Measurements from ENCODE around the gene CYB561A3. TPM values are rescaled to one million over a fixed set of nuclear protein-coding genes. Genes with fewer than 3 reads are reported as not detected.

The CYB561A3 gene
- total RNA-seq, 1 experiment from 2014 or later: 21.7 TPM

GRCh38 chr11:61375761-61376108 lies 14.1 kb upstream of the CYB561A3 start:
- no peak overlapping the region for H3K27ac Mint-ChIP-seq
- no peak overlapping the region for H2BK5ac ChIP-seq (ENCODE audit: insufficient read length, low read length)
- H3K9ac ChIP-seq (ENCODE audit: extremely low read depth, insufficient read length, low read length): no peak overlapping the region
- peaks cover 15% of the 10 kb centered on the region for H3K9me3 ChIP-seq (ENCODE audit: control insufficient read depth, low read depth, low read length)
- no peaks in the 10 kb centered on the region for H4K20me1 ChIP-seq (ENCODE audit: control insufficient read depth, insufficient read depth, insufficient read length)
- peaks cover 2 to 12% of the 10 kb centered on the region in 2 experiments; a peak in 3 of 4 replicates for H3K4me1 Mint-ChIP-seq
- no peak overlapping the region for H3K4me3 Mint-ChIP-seq
- no peaks in the 10 kb centered on the region for H3K27me3 Mint-ChIP-seq (ENCODE audit: low read depth)
- H3K4me2 ChIP-seq (ENCODE audit: insufficient read depth, insufficient read length, low read length): no peak overlapping the region
- no peak overlapping the region for H3K18ac ChIP-seq (ENCODE audit: insufficient read length, low read depth, low read length)
- H3K4me1 ChIP-seq (ENCODE audit: insufficient read depth, low read length): no peaks in the 10 kb centered on the region
- H3K23ac ChIP-seq (ENCODE audit: insufficient read length, low read depth, low read length): no peak overlapping the region
- WGBS (ENCODE audit: extremely low coverage, insufficient read length, low lambda C conversion rate): no CpG with 5 or more reads among the region's 6 CpGs
- H3K14ac ChIP-seq (ENCODE audit: insufficient read depth, low read length): no peak overlapping the region
- H3T11ph ChIP-seq (ENCODE audit: low read length): no peak overlapping the region
- H4K8ac ChIP-seq (replicated peaks; ENCODE audit: insufficient read length, low read depth, low read length): no peak overlapping the region
- no peak overlapping the region for H2BK120ac ChIP-seq (ENCODE audit: low read depth, low read length, poor library complexity, severe bottlenecking)
- no peak overlapping the region for H3K27ac ChIP-seq (ENCODE audit: insufficient read length, low read depth, low read length)
- no peak overlapping the region for H4K5ac ChIP-seq (ENCODE audit: insufficient read length, low read depth, low read length)
- H2BK15ac ChIP-seq (ENCODE audit: low read depth, low read length): no peak overlapping the region
- H3K27me3 ChIP-seq (ENCODE audit: insufficient read depth, low read length): no peaks in the 10 kb centered on the region
- no peak overlapping the region for H2BK12ac ChIP-seq (ENCODE audit: insufficient read length, low read depth, low read length)
- H4K91ac ChIP-seq (ENCODE audit: insufficient read length, low read depth, low read length): no peak overlapping the region
- no peak for TF ChIP-seq CTCF (conservative IDR thresholded peaks at IDR 0.05)
- no peak overlapping the region for H3K4ac ChIP-seq (ENCODE audit: low read depth, low read length)
- peaks cover 46 to 60% (median 59%) of the 10 kb centered on the region in 3 experiments for H3K36me3 Mint-ChIP-seq (ENCODE audit: insufficient read depth in 1 of 3, low read depth in 3 of 3)
- H2BK20ac ChIP-seq (ENCODE audit: low read depth, low read length, poor library complexity, severe bottlenecking): no peak overlapping the region
- no peak for DNase-seq
- H3K56ac ChIP-seq (ENCODE audit: insufficient read length, low read depth, low read length): no peak overlapping the region
- H3K79me2 ChIP-seq (ENCODE audit: insufficient read depth, low read length): no peaks in the 10 kb centered on the region
- no peak overlapping the region for H2AK5ac ChIP-seq (ENCODE audit: insufficient read length, low read length)
- no peak overlapping the region for H2AFZ ChIP-seq (ENCODE audit: low read length)
- no peaks in the 10 kb centered on the region for H3K79me1 ChIP-seq (ENCODE audit: insufficient read depth, low read depth, low read length, poor library complexity, severe bottlenecking)
- peaks cover 33 to 37% of the 10 kb centered on the region in 2 experiments for H3K9me3 Mint-ChIP-seq
- H3K23me2 ChIP-seq (ENCODE audit: insufficient read length, low read depth, low read length, poor library complexity, severe bottlenecking): no peaks in the 10 kb centered on the region
